HG02759 (cell line): ENCODE data around the gene CRYGN.
A peak's percentile ranks its signal among the peaks of the same experiment; 100 is the strongest.

Source experiments
- ATAC-seq: cut with Tn5 transposase; IDR thresholded peaks from one replicate; pipeline ENCODE4 v1.9.1; 2021; ENCODE audit warnings: mild to moderate bottlenecking, moderate library complexity; ENCODE audit not compliant: unreplicated experiment

The CRYGN gene

GRCh38 chr7:151408839-151409666 is 30.9 kb downstream of the CRYGN start:
- ATAC-seq, result peak; percentile 76

GRCh38 chr7:151408498-151408838 is 31.5 kb downstream of the CRYGN start:
- ATAC-seq, result no peak

GRCh38 chr7:151406886-151407583 is 32.9 kb downstream of the CRYGN start:
- no peak for ATAC-seq

GRCh38 chr7:151406051-151406875 is 33.7 kb downstream of the CRYGN start:
- ATAC-seq, result no peak

GRCh38 chr7:151405588-151405987 is 34.4 kb downstream of the CRYGN start:
- ATAC-seq, result no peak

GRCh38 chr7:151405056-151405455 is 34.9 kb downstream of the CRYGN start:
- no peak for ATAC-seq

GRCh38 chr7:151404216-151405011 is 35.5 kb downstream of the CRYGN start:
- no peak for ATAC-seq

GRCh38 chr7:151403764-151404163 is 36.2 kb downstream of the CRYGN start:
- no peak for ATAC-seq

GRCh38 chr7:151402029-151402835 is 37.7 kb downstream of the CRYGN start:
- no peak for ATAC-seq

- peak; percentile 92 for ATAC-seq
Measured at GRCh38 chr7:151400626-151401315, 39.2 kb downstream of the CRYGN start.

- ATAC-seq, result no peak
Measured at GRCh38 chr7:151399906-151400305, 40.0 kb downstream of the CRYGN start.

- no peak for ATAC-seq
Measured at GRCh38 chr7:151399305-151399601, 40.7 kb downstream of the CRYGN start.

GRCh38 chr7:151398446-151399304 is 41.3 kb downstream of the CRYGN start:
- no peak for ATAC-seq

GRCh38 chr7:151397026-151397425 is 42.9 kb downstream of the CRYGN start:
- no peak for ATAC-seq

- ATAC-seq, result no peak
Measured at GRCh38 chr7:151396328-151396970, 43.5 kb downstream of the CRYGN start.

- no peak for ATAC-seq
Measured at GRCh38 chr7:151395036-151395367, 44.9 kb downstream of the CRYGN start.

- no peak for ATAC-seq
Measured at GRCh38 chr7:151394076-151395035, 45.6 kb downstream of the CRYGN start.
